HL-60 (cell line): Measurements from ENCODE around the gene PIGBOS1.

Experiments used
- CTCF ChIP-seq: IDR thresholded peaks from one replicate; pipeline ENCODE4 v1.5.1; 2011; ENCODE audit warnings: low read length, control low read depth, inconsistent platforms; ENCODE audit not compliant: insufficient read depth
- POLR2AphosphoS5 ChIP-seq: IDR thresholded peaks from 2 replicates; pipeline ENCODE4 v1.6.1; 2012; ENCODE audit warnings: low read depth
- REST ChIP-seq: IDR thresholded peaks from 2 replicates; pipeline ENCODE4 v1.6.1; 2012; ENCODE audit warnings: low read depth; ENCODE audit not compliant: insufficient replicate concordance

- no peak for TF ChIP-seq POLR2AphosphoS5
- no peak for TF ChIP-seq CTCF
- TF ChIP-seq REST = no peak
Observed at GRCh38 chr15:55288006-55288717, 30.8 kb downstream of the PIGBOS1 start.
